HG03039 (cell line): Measurements from ENCODE around the gene CLCN7.
A peak's percentile ranks its signal among the peaks of the same experiment; 100 is the strongest.

Experiments
- ATAC-seq: cut with Tn5 transposase; IDR thresholded peaks from one replicate; pipeline ENCODE4 v1.9.1; 2021; ENCODE audit warnings: mild to moderate bottlenecking, moderate library complexity; ENCODE audit not compliant: unreplicated experiment

The CLCN7 gene

DNA sequence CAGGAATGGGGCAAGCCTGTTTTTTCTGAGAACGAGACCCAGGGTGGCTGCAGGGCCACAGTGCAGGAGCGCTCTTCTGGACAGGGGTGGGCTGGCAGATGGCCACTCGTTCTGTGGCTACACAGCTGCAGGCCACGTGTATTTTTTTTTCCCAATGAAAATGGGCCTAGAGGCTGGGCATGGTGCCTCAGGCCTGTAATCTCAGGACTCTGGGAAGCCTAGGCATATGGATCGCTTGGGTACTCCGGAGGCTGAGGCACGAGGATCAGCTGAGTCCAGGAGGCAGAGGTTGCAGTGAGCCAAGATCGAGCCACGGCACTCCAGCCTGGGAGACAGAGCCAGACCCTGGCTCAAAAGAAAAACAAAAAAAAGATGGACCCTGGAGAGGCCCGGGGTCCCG, 67.1 kb downstream of the CLCN7 start:
- peak; percentile 12 for ATAC-seq

DNA sequence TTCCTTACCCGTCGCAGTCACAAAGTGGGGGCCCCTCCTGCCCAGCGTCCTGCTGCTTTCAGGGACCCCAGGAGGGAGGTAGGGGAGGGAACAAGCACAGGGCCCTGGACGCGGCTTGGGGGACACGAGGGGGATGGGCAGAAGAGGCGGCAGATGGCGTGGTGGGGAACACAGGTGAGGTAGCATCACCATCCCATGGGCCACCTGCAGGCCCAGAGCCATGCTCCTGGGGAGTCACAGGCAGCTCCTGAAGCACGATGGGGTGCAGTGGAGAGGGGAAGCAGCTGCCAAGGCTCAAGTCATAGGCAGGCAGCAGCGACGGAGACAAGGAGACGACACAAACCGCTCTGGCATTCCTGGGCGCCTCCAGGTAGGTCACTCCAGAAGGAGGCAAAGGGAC, 71.1 kb downstream of the CLCN7 start:
- no peak for ATAC-seq

DNA sequence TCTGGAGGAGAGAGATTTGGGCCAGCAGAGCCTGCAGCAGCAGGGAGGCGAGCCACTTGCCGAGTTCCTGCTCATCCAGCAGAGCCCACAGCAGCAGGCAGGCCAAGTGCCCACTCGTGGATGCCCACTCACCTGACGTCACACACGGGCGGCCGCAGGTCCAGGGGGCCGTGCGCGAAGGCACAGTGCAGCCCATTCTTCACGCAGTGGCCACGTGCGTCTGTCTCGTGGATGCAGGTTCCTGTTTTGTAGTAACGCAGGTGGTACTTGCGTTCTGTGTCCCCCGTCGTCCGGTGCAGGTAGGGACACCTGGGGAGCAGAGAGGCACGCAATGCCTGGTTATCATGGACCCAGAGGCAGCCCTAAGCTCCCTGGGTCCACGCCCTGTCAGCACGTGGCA, 71.8 kb downstream of the CLCN7 start:
- no peak for ATAC-seq

DNA sequence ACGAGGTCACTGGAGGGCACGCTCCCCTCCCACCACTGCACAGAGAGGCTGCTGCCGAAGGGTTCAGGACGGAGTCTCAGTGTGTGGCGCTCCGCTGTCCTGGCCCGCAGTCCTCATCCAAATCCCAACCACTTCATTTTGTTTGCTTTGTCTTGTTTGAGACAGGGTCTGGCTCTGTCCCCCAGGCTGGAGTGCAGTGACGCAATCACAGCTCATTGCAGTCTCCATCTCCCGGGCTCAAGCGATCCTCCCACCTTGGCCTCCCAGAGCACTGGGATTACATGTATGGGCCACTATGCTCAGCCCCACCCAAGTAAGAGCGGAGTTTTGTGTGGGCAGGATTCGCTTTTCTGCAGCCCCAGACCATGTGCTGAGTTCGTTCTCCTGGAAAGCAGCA, 73.1 kb downstream of the CLCN7 start:
- ATAC-seq = no peak

DNA sequence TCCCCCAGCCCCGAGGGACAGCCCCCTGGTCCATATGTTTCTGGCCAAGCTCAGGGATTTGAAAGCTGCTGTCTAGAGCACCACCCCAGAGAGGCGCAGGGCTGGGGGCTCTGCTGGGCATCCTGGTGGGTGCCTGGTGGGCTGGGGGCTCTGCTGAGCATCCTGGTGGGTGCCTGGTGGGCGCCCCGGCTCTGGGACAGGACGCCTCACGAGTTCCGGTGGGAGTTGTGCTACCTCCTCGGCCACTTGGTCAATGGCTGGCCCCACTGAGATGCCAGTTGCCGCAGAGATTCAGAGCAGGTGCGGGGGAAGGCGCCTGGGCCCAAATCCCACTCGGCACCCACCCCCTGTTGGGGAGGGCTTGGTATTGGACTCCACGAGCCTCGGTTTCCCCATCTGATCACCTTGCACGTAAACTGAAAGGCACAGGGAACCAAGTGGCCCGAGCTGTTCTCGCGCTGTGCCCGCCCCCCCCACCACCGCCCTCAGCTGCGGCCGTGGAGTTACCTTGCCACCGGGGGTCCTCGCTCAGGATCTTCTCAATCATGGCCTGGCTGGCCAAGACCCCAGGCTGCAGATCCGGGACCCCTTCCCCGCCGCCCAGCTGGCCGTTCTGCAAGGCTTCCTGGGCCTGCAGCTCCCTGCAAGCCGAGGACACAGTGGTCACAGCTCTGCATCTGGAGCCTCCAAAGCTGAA, 73.6 kb downstream of the CLCN7 start:
- ATAC-seq = no peak

DNA sequence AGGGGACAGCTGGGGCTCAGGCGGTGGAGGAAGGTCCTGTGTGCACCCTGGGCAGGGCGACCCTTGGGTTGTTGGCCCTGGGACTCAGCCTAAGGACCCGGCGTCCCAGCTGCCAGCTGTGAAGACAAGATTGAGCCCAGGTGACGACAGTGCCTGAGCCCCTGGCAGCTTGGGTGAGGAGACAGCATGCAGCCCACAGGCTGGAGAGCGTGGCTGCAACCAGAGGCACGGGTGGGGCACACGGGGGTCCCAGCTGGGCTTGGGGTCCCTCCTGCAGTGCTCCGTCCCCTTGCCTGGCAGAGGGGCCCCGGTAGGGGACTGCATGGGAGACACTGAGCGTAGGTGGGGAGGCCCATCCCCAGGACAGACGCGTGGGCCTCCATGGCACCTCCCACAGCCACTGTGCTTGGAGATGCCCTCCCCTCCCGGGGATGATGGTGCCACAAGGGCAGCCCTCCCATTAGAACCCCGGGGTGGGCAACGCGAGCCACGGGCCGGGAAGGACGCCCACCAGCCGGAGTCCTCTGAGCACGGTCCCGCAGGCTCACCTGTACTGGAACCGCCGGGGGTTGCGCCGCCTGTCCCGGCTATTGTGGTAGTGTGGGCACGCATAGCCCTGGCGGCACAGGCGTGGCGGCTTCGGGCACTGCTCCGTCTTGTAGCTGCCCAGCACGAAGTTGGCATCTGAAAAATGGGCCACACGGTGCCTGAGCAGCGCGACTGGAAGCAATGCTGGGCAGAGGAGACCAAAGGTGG, 75.8 kb downstream of the CLCN7 start:
- ATAC-seq = no peak

DNA sequence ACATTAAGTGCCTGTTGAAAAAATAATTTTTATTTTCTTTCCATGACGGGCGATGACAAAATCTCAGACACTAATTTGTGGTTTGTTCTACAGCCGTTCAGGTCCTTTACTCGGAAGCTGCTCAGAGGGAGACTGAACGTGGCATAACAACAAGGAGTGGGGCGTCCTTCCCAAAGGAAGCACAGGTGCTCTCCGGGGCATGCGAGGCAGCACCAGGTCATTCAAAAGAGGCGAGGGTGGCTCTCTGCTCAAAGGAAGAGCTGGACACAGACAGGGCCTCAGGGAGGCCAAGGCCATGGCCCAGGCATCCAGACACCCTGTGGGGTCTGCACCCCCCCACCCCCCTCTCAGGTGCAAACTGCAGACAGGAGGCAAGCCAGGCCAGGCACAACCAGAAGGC, 76.5 kb downstream of the CLCN7 start:
- ATAC-seq = no peak

DNA sequence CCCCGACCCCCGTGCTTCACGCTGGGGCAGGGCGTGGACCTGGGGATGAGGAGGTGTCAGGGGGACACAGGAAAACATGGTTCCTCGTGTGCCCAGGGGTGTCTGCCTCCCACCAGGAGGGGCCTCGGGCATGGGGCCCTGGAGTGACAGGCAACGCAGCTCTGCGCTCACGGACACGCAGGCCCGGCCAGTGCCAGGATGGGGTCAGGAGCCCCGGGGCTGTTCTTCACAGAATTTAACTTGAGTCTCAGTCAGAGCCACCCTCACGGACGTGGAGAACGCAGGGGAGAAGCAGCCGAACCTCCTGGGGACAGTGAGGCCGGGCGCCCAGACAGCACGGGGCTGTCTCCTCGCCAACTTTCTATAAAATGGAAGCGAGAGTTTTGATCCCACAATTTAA, 77.0 kb downstream of the CLCN7 start:
- no peak for ATAC-seq

DNA sequence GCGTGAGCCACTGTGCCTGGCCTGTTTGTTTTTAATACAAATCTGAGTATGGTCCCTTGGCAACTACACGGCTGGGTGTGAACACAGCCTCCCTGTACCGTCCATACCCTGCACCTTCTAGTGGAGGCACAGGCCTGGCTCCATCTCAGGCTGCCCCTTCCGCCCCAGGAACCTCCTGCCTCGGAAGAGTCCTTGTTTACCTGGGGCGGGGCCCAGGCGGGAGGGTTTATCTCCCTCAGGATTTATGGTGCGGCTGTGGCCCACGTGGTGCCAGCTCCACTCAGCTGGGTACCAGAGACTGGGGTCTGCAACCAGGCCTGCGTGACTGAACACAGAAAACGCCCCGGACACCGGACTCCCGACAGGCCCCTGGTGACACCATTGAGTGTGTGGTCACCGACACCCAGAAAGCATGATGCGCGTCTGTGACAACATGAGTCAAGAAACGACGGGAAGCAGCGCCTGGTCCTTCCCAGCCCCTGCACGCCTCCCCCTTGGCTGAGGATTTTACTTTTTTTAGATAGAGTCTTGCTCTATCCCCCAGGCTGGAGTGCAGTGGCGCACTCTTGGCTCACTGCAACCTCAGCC, 79.3 kb downstream of the CLCN7 start:
- no peak for ATAC-seq
